Measurements from ENCODE around the gene B4GALT1. TPM values are rescaled to one million over a fixed set of nuclear protein-coding genes. Genes with fewer than 3 reads are reported as not detected.

Gene B4GALT1
- total and polyA plus RNA-seq, 2 experiments from 2014 or later, result 74.3 to 140 TPM

GRCh38 chr9:33182519-33182918 lies 15.4 kb upstream of the B4GALT1 start:
- no peaks in the 10 kb centered on the region for H4K20me1 ChIP-seq (ENCODE audit: insufficient read depth)
- TF ChIP-seq EZH2 (IDR thresholded peaks at IDR 0.05; ENCODE audit: insufficient read depth, poor library complexity, severe bottlenecking) (no peak), EZH2phosphoT487 (IDR thresholded peaks at IDR 0.05; ENCODE audit: insufficient read depth, low read depth) (no peak)
- WGBS, 2 experiments (ENCODE audit: low coverage in 1 of 2, low lambda C conversion rate in 2 of 2, missing lambda C conversion rate in 2 of 2), result 66 to 68% methylated on average over 2 of the region's 2 CpGs
- H3K4me2 ChIP-seq (ENCODE audit: unreplicated experiment), result no peak overlapping the region
- H3K9me2 ChIP-seq (ENCODE audit: insufficient read depth), result no peaks in the 10 kb centered on the region
- peaks cover 49% of the 10 kb centered on the region for H3K4me1 ChIP-seq (ENCODE audit: insufficient read depth)
- H3K9ac ChIP-seq, result no peak overlapping the region
- no peaks in the 10 kb centered on the region for H3K36me3 ChIP-seq (ENCODE audit: low read depth)
- peaks cover 34% of the 10 kb centered on the region for H3F3A ChIP-seq (ENCODE audit: insufficient read depth)
- no peak overlapping the region for H3K4me3 ChIP-seq
- no peak for DNase-seq
- in situ Hi-C loops (cut with MboI), result no loop called here
- no peaks in the 10 kb centered on the region for H3K79me2 ChIP-seq (ENCODE audit: insufficient read depth)
- no peaks in the 10 kb centered on the region for H3K27me3 ChIP-seq (replicated peaks; ENCODE audit: insufficient read depth)
- H3K27ac ChIP-seq, result no peak overlapping the region
- H2AFZ ChIP-seq, result no peak overlapping the region
- no peaks in the 10 kb centered on the region for H3K9me3 ChIP-seq (ENCODE audit: low read depth)

- H4K20me1 ChIP-seq (ENCODE audit: insufficient read depth), result no peaks in the 10 kb centered on the region
- H3K4me1 ChIP-seq (ENCODE audit: insufficient read depth), result peaks cover 35% of the 10 kb centered on the region
- peak overlapping the region; percentile 93 for H3K27ac ChIP-seq
- no peaks in the 10 kb centered on the region for H3K27me3 ChIP-seq (replicated peaks; ENCODE audit: insufficient read depth)
- no peaks in the 10 kb centered on the region for H3K9me3 ChIP-seq (ENCODE audit: low read depth)
- peak overlapping the region; percentile 39 for H3K4me3 ChIP-seq
- no peaks in the 10 kb centered on the region for H3K79me2 ChIP-seq (ENCODE audit: insufficient read depth)
- H3K36me3 ChIP-seq (ENCODE audit: low read depth), result no peaks in the 10 kb centered on the region
- peak overlapping the region; percentile 68 for H3K9ac ChIP-seq
- H3F3A ChIP-seq (ENCODE audit: insufficient read depth), result peaks cover 23% of the 10 kb centered on the region
- peak overlapping the region; percentile 64 for H2AFZ ChIP-seq
- DNase-seq, result peak; percentile 86
- no peaks in the 10 kb centered on the region for H3K9me2 ChIP-seq (ENCODE audit: insufficient read depth)
- H3K4me2 ChIP-seq (ENCODE audit: unreplicated experiment), result peak overlapping the region; percentile 90
- TF ChIP-seq EZH2phosphoT487 (IDR thresholded peaks at IDR 0.05; ENCODE audit: insufficient read depth, low read depth) (no peak), EZH2 (IDR thresholded peaks at IDR 0.05; ENCODE audit: insufficient read depth, poor library complexity, severe bottlenecking) (no peak)
- in situ Hi-C loops (cut with MboI), result no loop called here
- WGBS, 2 experiments (ENCODE audit: low coverage in 1 of 2, low lambda C conversion rate in 2 of 2, missing lambda C conversion rate in 2 of 2), result 16 to 22% methylated on average over 8 of the region's 8 CpGs
Observed at GRCh38 chr9:33180526-33181184, 13.5 kb upstream of the B4GALT1 start.

GRCh38 chr9:33178972-33179697 lies 12.0 kb upstream of the B4GALT1 start:
- no peak overlapping the region for H3K4me3 ChIP-seq
- H3K27ac ChIP-seq, result no peak overlapping the region
- no peak overlapping the region for H2AFZ ChIP-seq
- no peak for DNase-seq
- no peak overlapping the region for H3K4me2 ChIP-seq (ENCODE audit: unreplicated experiment)
- TF ChIP-seq EZH2phosphoT487 (IDR thresholded peaks at IDR 0.05; ENCODE audit: insufficient read depth, low read depth), result no peak
- no peak for TF ChIP-seq EZH2 (IDR thresholded peaks at IDR 0.05; ENCODE audit: insufficient read depth, poor library complexity, severe bottlenecking)
- in situ Hi-C loops (cut with MboI), result no loop called here
- H3K4me1 ChIP-seq (ENCODE audit: insufficient read depth), result peaks cover 23% of the 10 kb centered on the region
- no peaks in the 10 kb centered on the region for H3K9me2 ChIP-seq (ENCODE audit: insufficient read depth)
- WGBS, 2 experiments (ENCODE audit: low coverage in 1 of 2, low lambda C conversion rate in 2 of 2, missing lambda C conversion rate in 2 of 2), result 80 to 82% methylated on average over 3 of the region's 3 CpGs
- H3K27me3 ChIP-seq (replicated peaks; ENCODE audit: insufficient read depth), result no peaks in the 10 kb centered on the region
- peaks cover 23% of the 10 kb centered on the region for H3F3A ChIP-seq (ENCODE audit: insufficient read depth)
- no peak overlapping the region for H3K9ac ChIP-seq
- H3K9me3 ChIP-seq (ENCODE audit: low read depth), result no peaks in the 10 kb centered on the region
- no peaks in the 10 kb centered on the region for H4K20me1 ChIP-seq (ENCODE audit: insufficient read depth)
- H3K36me3 ChIP-seq (ENCODE audit: low read depth), result no peaks in the 10 kb centered on the region
- no peaks in the 10 kb centered on the region for H3K79me2 ChIP-seq (ENCODE audit: insufficient read depth)

GRCh38 chr9:33177639-33178038 lies 10.5 kb upstream of the B4GALT1 start:
- Histone ChIP-seq H3K27me3 (replicated peaks; ENCODE audit: insufficient read depth) (no peaks in the 10 kb centered on the region), H3F3A (ENCODE audit: insufficient read depth) (peaks cover 23% of the 10 kb centered on the region), H2AFZ (no peak overlapping the region), H3K9me3 (ENCODE audit: low read depth) (no peaks in the 10 kb centered on the region), H3K36me3 (ENCODE audit: low read depth) (no peaks in the 10 kb centered on the region), H3K4me3 (no peak overlapping the region), H3K4me1 (ENCODE audit: insufficient read depth) (peaks cover 23% of the 10 kb centered on the region), H3K4me2 (ENCODE audit: unreplicated experiment) (no peak overlapping the region), H3K9ac (no peak overlapping the region), H3K27ac (no peak overlapping the region), H4K20me1 (ENCODE audit: insufficient read depth) (no peaks in the 10 kb centered on the region), H3K79me2 (ENCODE audit: insufficient read depth) (no peaks in the 10 kb centered on the region), H3K9me2 (ENCODE audit: insufficient read depth) (no peaks in the 10 kb centered on the region)
- in situ Hi-C loops (cut with MboI), result no loop called here
- no peak for TF ChIP-seq EZH2phosphoT487 (IDR thresholded peaks at IDR 0.05; ENCODE audit: insufficient read depth, low read depth)
- no peak for TF ChIP-seq EZH2 (IDR thresholded peaks at IDR 0.05; ENCODE audit: insufficient read depth, poor library complexity, severe bottlenecking)
- no peak for DNase-seq
